Liver (tissue), 9 donors: Measurements from ENCODE around the gene NDUFB2. TPM values are rescaled to one million over a fixed set of nuclear protein-coding genes. Genes with fewer than 3 reads are reported as not detected.

Experiments
- DNase-seq: peaks from one replicate; pipeline ENCODE4 v3.0.0-alpha.2; 2017; ENCODE audit warnings: low spot score
- H3K27ac ChIP-seq, 2 donors: one replicate each; pipeline ENCODE4 v1.7.0; 2013; ENCODE audit warnings: inconsistent platforms in 2 of 2, low read length in 2 of 2, control low read depth in 1 of 2, low read depth in 1 of 2, mild to moderate bottlenecking in 1 of 2
- H3K27me3 ChIP-seq, 4 donors: one replicate each; pipeline versions ENCODE4 v1.6.1 to v1.7.0; 2013; ENCODE audit warnings: low read length in 3 of 4, inconsistent platforms in 1 of 4, mild to moderate bottlenecking in 1 of 4, moderate library complexity in 1 of 4; ENCODE audit not compliant: control insufficient read depth in 4 of 4, insufficient read depth in 4 of 4
- H3K36me3 ChIP-seq, 4 donors: one replicate each; pipeline versions ENCODE4 v1.6.1 to v1.7.0; 2013; ENCODE audit warnings: low read length in 3 of 4, mild to moderate bottlenecking in 3 of 4, low read depth in 1 of 4, moderate library complexity in 1 of 4; ENCODE audit not compliant: control insufficient read depth in 4 of 4, insufficient read depth in 3 of 4
- H3K4me1 ChIP-seq, 4 donors: one replicate each; pipeline versions ENCODE4 v1.6.1 to v1.7.0; 2013; ENCODE audit warnings: low read length in 3 of 4, mild to moderate bottlenecking in 3 of 4, moderate library complexity in 1 of 4; ENCODE audit not compliant: control insufficient read depth in 4 of 4, insufficient read depth in 4 of 4
- H3K4me3 ChIP-seq, 3 donors: one replicate each; pipeline versions ENCODE4 v1.6.1 to v1.7.0; 2013; ENCODE audit warnings: low read length in 3 of 3, control low read depth in 1 of 3, low read depth in 1 of 3, mild to moderate bottlenecking in 1 of 3
- H3K9ac ChIP-seq, 2 donors: one replicate each; pipeline ENCODE4 v1.7.0; 2013; ENCODE audit warnings: low read length in 2 of 2, mild to moderate bottlenecking in 2 of 2, moderate library complexity in 2 of 2, control low read depth in 1 of 2, low read depth in 1 of 2
- H3K9me3 ChIP-seq, 4 donors: one replicate each; pipeline versions ENCODE4 v1.6.1 to v1.7.0; 2013; ENCODE audit warnings: low read length in 3 of 4; ENCODE audit not compliant: control insufficient read depth in 4 of 4
- EGR1 ChIP-seq, 2 donors: IDR thresholded peaks; 2 replicates each; pipeline ENCODE4 v1.6.1; 2016 to 2018; ENCODE audit warnings: antibody characterized with exemption in 2 of 2, low read depth in 2 of 2
- FOXA1 ChIP-seq: IDR thresholded peaks from 2 replicates; pipeline ENCODE4 v1.6.1; 2016; ENCODE audit warnings: antibody characterized with exemption
- FOXA2 ChIP-seq: IDR thresholded peaks from 2 replicates; pipeline ENCODE4 v1.6.1; 2016; ENCODE audit warnings: antibody characterized with exemption
- GABPA ChIP-seq, 2 donors: IDR thresholded peaks in 1 of 2; conservative IDR thresholded peaks in 1 of 2; 2 replicates each; pipeline ENCODE4 v1.6.1; 2016; ENCODE audit warnings: antibody characterized with exemption in 2 of 2, mild to moderate bottlenecking in 1 of 2, moderate library complexity in 1 of 2
- HNF4A ChIP-seq, 2 donors: conservative IDR thresholded peaks; 2 replicates each; pipeline ENCODE4 v1.6.1; 2016; ENCODE audit warnings: antibody characterized with exemption in 2 of 2, mild to moderate bottlenecking in 2 of 2
- HNF4G ChIP-seq: IDR thresholded peaks from 2 replicates; pipeline ENCODE4 v1.6.1; 2016; ENCODE audit warnings: antibody characterized with exemption
- JUND ChIP-seq, 2 donors: IDR thresholded peaks; 2 replicates each; pipeline ENCODE4 v1.6.1; 2016; ENCODE audit warnings: antibody characterized with exemption in 2 of 2
- NR2F2 ChIP-seq: IDR thresholded peaks from 2 replicates; pipeline ENCODE4 v1.6.1; 2016; ENCODE audit warnings: antibody characterized with exemption
- RAD21 ChIP-seq, 2 donors: IDR thresholded peaks; 2 replicates each; pipeline ENCODE4 v1.6.1; 2016; ENCODE audit warnings: antibody characterized with exemption in 2 of 2, mild to moderate bottlenecking in 2 of 2
- RXRA ChIP-seq, 2 donors: IDR thresholded peaks; 2 replicates each; pipeline ENCODE4 v1.6.1; 2017 to 2018; ENCODE audit warnings: antibody characterized with exemption in 2 of 2, mild to moderate bottlenecking in 1 of 2
- SP1 ChIP-seq: IDR thresholded peaks from 2 replicates; pipeline ENCODE4 v1.6.1; 2018; ENCODE audit warnings: antibody characterized with exemption, mild to moderate bottlenecking
- TAF1 ChIP-seq: conservative IDR thresholded peaks from 2 replicates; pipeline ENCODE4 v1.6.1; 2016; ENCODE audit warnings: antibody characterized with exemption, mild to moderate bottlenecking
- YY1 ChIP-seq: IDR thresholded peaks from 2 replicates; pipeline ENCODE4 v1.6.1; 2016; ENCODE audit warnings: antibody characterized with exemption, mild to moderate bottlenecking
- WGBS: extraction: QIAGEN DNeasy Blood & Tissue Kit; methylation state at CpG from one replicate; pipeline ENCODE4 v1.1.7; 2013; 5-methylcytosine and 5-hydroxymethylcytosine counted together
- polyA plus RNA-seq, 2 donors: library from polyadenylated mRNA; stranded (reverse) in 1 of 2; unstranded in 1 of 2; fragments of 200-250 nt in 1 of 2; fragments of >200 nt in 1 of 2; fragmentation: Nextera tagmentation in 1 of 2; extraction: Ambion mirVana in 1 of 2; gene quantifications; one replicate each; pipeline versions ENCODE4 v1.2.1 to v1.2.3, GENCODE V29; 2013 to 2015
- total RNA-seq, 2 donors: library from RNA; depleted of rRNA; stranded (reverse); fragments of >200 nt; gene quantifications; one replicate each; pipeline ENCODE4 v1.2.3, GENCODE V29; 2014
- TF ChIP-seq, protein P1 (sequence below): fragments of 150-350 bp; IDR thresholded peaks from 2 replicates; pipeline ENCODE4 v1.5.1; 2017; ENCODE audit warnings: improper control_type of control experiment, low read depth, low read length; ENCODE audit not compliant: missing input control
- TF ChIP-seq, protein P2 (sequence below): IDR thresholded peaks from 2 replicates; pipeline ENCODE4 v1.6.1; 2016; ENCODE audit warnings: antibody characterized with exemption
- TF ChIP-seq, protein P3 (sequence below): IDR thresholded peaks from 2 replicates; pipeline ENCODE4 v1.6.1; 2016; ENCODE audit warnings: antibody characterized with exemption
- TF ChIP-seq, protein P4 (sequence below): IDR thresholded peaks from 2 replicates; pipeline ENCODE4 v1.6.1; 2016; ENCODE audit warnings: antibody characterized with exemption
- TF ChIP-seq, protein P5 (sequence below): IDR thresholded peaks from 2 replicates; pipeline ENCODE4 v1.6.1; 2016; ENCODE audit warnings: antibody characterized with exemption, mild to moderate bottlenecking
- donor health status: healthy.
- donor health status: healthy.
- donor health status: healthy.
- donor health status: healthy.
- donor health status: healthy.

The NDUFB2 gene
- total and polyA plus RNA-seq, 4 donors: 60.4 to 435 (median 150) TPM

DNA sequence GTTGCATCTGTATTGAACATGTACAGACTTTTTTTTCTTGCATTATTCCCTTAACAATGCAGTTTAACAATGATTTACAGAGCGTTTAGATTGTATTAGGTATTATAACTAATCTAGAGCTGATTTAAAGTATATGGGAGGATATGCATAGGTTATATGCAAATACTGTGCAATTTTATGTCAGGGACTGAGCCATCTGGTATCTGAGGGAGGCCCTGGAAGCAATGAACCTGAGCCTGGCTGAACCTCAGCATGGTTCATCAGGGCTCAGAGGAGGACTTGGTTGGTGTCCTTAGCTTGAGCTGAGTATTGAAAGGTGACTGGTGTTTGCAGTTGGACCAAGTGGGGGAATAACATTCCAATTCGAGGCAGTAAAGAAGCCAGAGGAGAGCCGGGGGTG, 19.0 kb upstream of the NDUFB2 start:
- TF ChIP-seq HNF4G: no peak
- TF ChIP-seq, protein P1, sequence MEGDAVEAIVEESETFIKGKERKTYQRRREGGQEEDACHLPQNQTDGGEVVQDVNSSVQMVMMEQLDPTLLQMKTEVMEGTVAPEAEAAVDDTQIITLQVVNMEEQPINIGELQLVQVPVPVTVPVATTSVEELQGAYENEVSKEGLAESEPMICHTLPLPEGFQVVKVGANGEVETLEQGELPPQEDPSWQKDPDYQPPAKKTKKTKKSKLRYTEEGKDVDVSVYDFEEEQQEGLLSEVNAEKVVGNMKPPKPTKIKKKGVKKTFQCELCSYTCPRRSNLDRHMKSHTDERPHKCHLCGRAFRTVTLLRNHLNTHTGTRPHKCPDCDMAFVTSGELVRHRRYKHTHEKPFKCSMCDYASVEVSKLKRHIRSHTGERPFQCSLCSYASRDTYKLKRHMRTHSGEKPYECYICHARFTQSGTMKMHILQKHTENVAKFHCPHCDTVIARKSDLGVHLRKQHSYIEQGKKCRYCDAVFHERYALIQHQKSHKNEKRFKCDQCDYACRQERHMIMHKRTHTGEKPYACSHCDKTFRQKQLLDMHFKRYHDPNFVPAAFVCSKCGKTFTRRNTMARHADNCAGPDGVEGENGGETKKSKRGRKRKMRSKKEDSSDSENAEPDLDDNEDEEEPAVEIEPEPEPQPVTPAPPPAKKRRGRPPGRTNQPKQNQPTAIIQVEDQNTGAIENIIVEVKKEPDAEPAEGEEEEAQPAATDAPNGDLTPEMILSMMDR: no peak
- TF ChIP-seq, protein P2, sequence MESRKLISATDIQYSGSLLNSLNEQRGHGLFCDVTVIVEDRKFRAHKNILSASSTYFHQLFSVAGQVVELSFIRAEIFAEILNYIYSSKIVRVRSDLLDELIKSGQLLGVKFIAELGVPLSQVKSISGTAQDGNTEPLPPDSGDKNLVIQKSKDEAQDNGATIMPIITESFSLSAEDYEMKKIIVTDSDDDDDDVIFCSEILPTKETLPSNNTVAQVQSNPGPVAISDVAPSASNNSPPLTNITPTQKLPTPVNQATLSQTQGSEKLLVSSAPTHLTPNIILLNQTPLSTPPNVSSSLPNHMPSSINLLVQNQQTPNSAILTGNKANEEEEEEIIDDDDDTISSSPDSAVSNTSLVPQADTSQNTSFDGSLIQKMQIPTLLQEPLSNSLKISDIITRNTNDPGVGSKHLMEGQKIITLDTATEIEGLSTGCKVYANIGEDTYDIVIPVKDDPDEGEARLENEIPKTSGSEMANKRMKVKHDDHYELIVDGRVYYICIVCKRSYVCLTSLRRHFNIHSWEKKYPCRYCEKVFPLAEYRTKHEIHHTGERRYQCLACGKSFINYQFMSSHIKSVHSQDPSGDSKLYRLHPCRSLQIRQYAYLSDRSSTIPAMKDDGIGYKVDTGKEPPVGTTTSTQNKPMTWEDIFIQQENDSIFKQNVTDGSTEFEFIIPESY: no peak
- TF ChIP-seq, protein P3, sequence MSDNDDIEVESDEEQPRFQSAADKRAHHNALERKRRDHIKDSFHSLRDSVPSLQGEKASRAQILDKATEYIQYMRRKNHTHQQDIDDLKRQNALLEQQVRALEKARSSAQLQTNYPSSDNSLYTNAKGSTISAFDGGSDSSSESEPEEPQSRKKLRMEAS: no peak
- TF ChIP-seq TAF1: no peak
- no peak for TF ChIP-seq FOXA2
- TF ChIP-seq SP1: no peak
- no peak for TF ChIP-seq RXRA (IDR thresholded peaks at IDR 0.05)
- TF ChIP-seq GABPA (IDR thresholded peaks at IDR 0.05 in 1 of 2, conservative IDR thresholded peaks at IDR 0.05 in 1 of 2): no peak
- TF ChIP-seq, protein P4, sequence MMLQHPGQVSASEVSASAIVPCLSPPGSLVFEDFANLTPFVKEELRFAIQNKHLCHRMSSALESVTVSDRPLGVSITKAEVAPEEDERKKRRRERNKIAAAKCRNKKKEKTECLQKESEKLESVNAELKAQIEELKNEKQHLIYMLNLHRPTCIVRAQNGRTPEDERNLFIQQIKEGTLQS: no peak
- no peak for TF ChIP-seq JUND (IDR thresholded peaks at IDR 0.05)
- TF ChIP-seq YY1: no peak
- TF ChIP-seq RAD21 (IDR thresholded peaks at IDR 0.05): no peak
- TF ChIP-seq, protein P5, sequence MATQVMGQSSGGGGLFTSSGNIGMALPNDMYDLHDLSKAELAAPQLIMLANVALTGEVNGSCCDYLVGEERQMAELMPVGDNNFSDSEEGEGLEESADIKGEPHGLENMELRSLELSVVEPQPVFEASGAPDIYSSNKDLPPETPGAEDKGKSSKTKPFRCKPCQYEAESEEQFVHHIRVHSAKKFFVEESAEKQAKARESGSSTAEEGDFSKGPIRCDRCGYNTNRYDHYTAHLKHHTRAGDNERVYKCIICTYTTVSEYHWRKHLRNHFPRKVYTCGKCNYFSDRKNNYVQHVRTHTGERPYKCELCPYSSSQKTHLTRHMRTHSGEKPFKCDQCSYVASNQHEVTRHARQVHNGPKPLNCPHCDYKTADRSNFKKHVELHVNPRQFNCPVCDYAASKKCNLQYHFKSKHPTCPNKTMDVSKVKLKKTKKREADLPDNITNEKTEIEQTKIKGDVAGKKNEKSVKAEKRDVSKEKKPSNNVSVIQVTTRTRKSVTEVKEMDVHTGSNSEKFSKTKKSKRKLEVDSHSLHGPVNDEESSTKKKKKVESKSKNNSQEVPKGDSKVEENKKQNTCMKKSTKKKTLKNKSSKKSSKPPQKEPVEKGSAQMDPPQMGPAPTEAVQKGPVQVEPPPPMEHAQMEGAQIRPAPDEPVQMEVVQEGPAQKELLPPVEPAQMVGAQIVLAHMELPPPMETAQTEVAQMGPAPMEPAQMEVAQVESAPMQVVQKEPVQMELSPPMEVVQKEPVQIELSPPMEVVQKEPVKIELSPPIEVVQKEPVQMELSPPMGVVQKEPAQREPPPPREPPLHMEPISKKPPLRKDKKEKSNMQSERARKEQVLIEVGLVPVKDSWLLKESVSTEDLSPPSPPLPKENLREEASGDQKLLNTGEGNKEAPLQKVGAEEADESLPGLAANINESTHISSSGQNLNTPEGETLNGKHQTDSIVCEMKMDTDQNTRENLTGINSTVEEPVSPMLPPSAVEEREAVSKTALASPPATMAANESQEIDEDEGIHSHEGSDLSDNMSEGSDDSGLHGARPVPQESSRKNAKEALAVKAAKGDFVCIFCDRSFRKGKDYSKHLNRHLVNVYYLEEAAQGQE: no peak
- TF ChIP-seq HNF4A (conservative IDR thresholded peaks at IDR 0.05): no peak
- no peak for TF ChIP-seq FOXA1
- no peak for TF ChIP-seq NR2F2
- TF ChIP-seq EGR1 (IDR thresholded peaks at IDR 0.05; ENCODE audit: low read depth in 2 of 2): no peak
- no peak overlapping the region for H3K27ac ChIP-seq
- peaks cover 0 to 13% (median 6%) of the 10 kb centered on the region in 4 donors for H3K36me3 ChIP-seq
- peaks cover 2 to 21% (median 13%) of the 10 kb centered on the region in 4 donors for H3K4me1 ChIP-seq
- 93% methylated on average over 3 of the region's 3 CpGs for WGBS
- DNase-seq: no peak
- no peak overlapping the region for H3K4me3 ChIP-seq
- H3K9ac ChIP-seq: no peak overlapping the region
- H3K9me3 ChIP-seq: no peaks in the 10 kb centered on the region
- H3K27me3 ChIP-seq: no peaks in the 10 kb centered on the region
